Measurements from ENCODE around the gene CTNNA2. TPM values are rescaled to one million over a fixed set of nuclear protein-coding genes. Genes with fewer than 3 reads are reported as not detected.

The CTNNA2 gene
- polyA plus RNA-seq, 2 of the 4 experiments (the other 2 are of a cell fraction), result 0.50 to 0.94 TPM

DNA sequence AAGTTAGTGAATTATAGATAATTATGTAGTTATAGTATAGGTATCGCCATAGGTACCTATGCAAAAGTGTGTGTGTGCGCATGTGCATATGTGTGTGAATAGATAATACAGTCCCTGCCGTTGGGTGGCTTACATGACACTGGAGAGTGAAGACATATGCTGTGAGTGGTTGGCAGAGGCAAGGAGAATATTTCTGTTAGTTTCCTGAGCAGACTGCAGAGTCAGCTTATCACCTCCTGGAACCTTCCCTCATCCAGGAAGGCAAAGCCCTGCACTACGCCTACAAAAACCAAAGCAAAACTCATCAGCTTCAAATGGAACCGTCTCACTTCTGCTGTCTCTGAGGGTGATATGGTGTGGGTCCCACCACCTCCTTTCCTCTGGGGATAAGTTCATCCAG is 609.8 kb downstream of the CTNNA2 start:
- WGBS (ENCODE audit: missing lambda C conversion rate), result 45% methylated on average over 5 of the region's 5 CpGs
- no peak for FAIRE-seq

DNA sequence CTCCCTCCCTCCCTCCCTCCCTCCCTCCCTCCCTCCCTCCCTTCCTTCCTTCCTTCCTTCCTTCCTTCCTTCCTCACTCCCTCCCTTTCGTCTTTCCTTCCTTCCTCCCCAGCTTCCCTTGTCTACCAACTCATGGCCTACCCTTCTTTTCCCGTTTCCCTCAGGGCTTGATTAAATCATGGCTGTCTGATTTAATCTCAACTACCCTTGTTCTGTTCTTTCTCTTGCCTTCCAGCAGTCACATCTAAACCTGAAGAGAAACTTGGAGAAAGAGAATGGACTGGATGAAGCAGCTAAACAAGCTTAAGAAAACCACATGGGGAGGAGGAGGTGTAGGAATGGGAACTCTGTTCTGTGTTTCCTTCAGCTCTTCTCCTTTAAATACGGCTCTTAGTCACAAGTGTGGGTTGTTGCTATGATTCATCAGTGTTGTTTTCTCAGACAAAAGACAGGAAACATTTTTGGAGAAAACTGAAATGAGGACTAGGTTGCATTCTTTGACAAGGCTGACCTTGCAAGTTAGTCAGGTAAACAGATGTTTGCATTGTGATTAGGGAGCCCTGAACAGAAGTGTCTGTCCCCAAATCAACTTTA is 613.8 kb downstream of the CTNNA2 start:
- no peak overlapping the region for H3K4me3 ChIP-seq
- DNase-seq (ENCODE audit: low read depth in 1 of 2, low spot score in 1 of 2), result no peak
- 0 out of 3 replicates have a peak, but pooled peaks cover 6% of the 10 kb centered on the region for H3K9me3 ChIP-seq
- 5% methylated on average over 3 of the region's 3 CpGs for WGBS (ENCODE audit: missing lambda C conversion rate)
- no peak overlapping the region for H3K4me2 ChIP-seq
- no peak for FAIRE-seq
- ChIA-PET POLR2A (no interaction called here), CTCF (interaction anchor here (0.9 kb wide), 1 partner anchor 11 kb away, joined by 3 read pairs; no protein-coding TSS in a partner anchor)
- no peak overlapping the region for H3K27ac ChIP-seq
- ATAC-seq, result no peak
- no peaks in the 10 kb centered on the region for H3K4me1 ChIP-seq
- no peak for TF ChIP-seq POLR2AphosphoS2 (conservative IDR thresholded peaks at IDR 0.05; ENCODE audit: low read length)
- no peak for TF ChIP-seq ZSCAN20 (CRISPR knock-in tag; IDR thresholded peaks at IDR 0.05)
- no peak for TF ChIP-seq TP53 (CRISPR knock-in tag; IDR thresholded peaks at IDR 0.05)
- TF ChIP-seq, protein P1, sequence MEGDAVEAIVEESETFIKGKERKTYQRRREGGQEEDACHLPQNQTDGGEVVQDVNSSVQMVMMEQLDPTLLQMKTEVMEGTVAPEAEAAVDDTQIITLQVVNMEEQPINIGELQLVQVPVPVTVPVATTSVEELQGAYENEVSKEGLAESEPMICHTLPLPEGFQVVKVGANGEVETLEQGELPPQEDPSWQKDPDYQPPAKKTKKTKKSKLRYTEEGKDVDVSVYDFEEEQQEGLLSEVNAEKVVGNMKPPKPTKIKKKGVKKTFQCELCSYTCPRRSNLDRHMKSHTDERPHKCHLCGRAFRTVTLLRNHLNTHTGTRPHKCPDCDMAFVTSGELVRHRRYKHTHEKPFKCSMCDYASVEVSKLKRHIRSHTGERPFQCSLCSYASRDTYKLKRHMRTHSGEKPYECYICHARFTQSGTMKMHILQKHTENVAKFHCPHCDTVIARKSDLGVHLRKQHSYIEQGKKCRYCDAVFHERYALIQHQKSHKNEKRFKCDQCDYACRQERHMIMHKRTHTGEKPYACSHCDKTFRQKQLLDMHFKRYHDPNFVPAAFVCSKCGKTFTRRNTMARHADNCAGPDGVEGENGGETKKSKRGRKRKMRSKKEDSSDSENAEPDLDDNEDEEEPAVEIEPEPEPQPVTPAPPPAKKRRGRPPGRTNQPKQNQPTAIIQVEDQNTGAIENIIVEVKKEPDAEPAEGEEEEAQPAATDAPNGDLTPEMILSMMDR (IDR thresholded peaks at IDR 0.05), result no peak

More for the DNA sequence above, 609.8 kb downstream of the CTNNA2 start:
- TF ChIP-seq, protein P2, sequence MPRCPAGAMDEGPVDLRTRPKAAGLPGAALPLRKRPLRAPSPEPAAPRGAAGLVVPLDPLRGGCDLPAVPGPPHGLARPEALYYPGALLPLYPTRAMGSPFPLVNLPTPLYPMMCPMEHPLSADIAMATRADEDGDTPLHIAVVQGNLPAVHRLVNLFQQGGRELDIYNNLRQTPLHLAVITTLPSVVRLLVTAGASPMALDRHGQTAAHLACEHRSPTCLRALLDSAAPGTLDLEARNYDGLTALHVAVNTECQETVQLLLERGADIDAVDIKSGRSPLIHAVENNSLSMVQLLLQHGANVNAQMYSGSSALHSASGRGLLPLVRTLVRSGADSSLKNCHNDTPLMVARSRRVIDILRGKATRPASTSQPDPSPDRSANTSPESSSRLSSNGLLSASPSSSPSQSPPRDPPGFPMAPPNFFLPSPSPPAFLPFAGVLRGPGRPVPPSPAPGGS (IDR thresholded peaks at IDR 0.05), result no peak
- TF ChIP-seq, protein P3, sequence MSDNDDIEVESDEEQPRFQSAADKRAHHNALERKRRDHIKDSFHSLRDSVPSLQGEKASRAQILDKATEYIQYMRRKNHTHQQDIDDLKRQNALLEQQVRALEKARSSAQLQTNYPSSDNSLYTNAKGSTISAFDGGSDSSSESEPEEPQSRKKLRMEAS (IDR thresholded peaks at IDR 0.05), result no peak
- TF ChIP-seq, protein P4, sequence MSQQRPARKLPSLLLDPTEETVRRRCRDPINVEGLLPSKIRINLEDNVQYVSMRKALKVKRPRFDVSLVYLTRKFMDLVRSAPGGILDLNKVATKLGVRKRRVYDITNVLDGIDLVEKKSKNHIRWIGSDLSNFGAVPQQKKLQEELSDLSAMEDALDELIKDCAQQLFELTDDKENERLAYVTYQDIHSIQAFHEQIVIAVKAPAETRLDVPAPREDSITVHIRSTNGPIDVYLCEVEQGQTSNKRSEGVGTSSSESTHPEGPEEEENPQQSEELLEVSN (IDR thresholded peaks at IDR 0.05; ENCODE audit: borderline replicate concordance, low read depth), result no peak
- TF ChIP-seq MAZ (IDR thresholded peaks at IDR 0.05; ENCODE audit: borderline replicate concordance, low read depth, low read length) (no peak), SREBF2 (IDR thresholded peaks at IDR 0.05) (no peak), FOSL2 (IDR thresholded peaks at IDR 0.05) (no peak), FOSL2 (CRISPR knock-in tag; IDR thresholded peaks at IDR 0.05) (no peak), EP300 (IDR thresholded peaks at IDR 0.05) (no peak), HOXB13 (CRISPR knock-in tag; IDR thresholded peaks at IDR 0.05; ENCODE audit: low read depth) (no peak), ZSCAN20 (CRISPR knock-in tag; IDR thresholded peaks at IDR 0.05) (no peak), CEBPB (IDR thresholded peaks at IDR 0.05) (no peak), JUN (IDR thresholded peaks at IDR 0.05) (no peak), RARB (CRISPR knock-in tag; IDR thresholded peaks at IDR 0.05) (no peak), FOSB (CRISPR knock-in tag; IDR thresholded peaks at IDR 0.05) (no peak), POLR2A (IDR thresholded peaks at IDR 0.05; ENCODE audit: low read length) (no peak), EHF (CRISPR knock-in tag; IDR thresholded peaks at IDR 0.05) (no peak)
- TF ChIP-seq, protein P5, sequence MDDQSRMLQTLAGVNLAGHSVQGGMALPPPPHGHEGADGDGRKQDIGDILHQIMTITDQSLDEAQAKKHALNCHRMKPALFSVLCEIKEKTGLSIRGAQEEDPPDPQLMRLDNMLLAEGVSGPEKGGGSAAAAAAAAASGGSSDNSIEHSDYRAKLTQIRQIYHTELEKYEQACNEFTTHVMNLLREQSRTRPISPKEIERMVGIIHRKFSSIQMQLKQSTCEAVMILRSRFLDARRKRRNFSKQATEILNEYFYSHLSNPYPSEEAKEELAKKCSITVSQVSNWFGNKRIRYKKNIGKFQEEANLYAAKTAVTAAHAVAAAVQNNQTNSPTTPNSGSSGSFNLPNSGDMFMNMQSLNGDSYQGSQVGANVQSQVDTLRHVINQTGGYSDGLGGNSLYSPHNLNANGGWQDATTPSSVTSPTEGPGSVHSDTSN (IDR thresholded peaks at IDR 0.05), result no peak
- 0 out of 3 replicates have a peak, but pooled peaks cover 6% of the 10 kb centered on the region for H3K9me3 ChIP-seq
- H3K27ac ChIP-seq, result no peak overlapping the region
- ATAC-seq (no peak), DNase-seq (ENCODE audit: low read depth in 1 of 2, low spot score in 1 of 2) (no peak)
- H3K4me3 ChIP-seq, result no peak overlapping the region
- ChIA-PET CTCF (no interaction called here), POLR2A (no interaction called here)
- no peak overlapping the region for H3K4me2 ChIP-seq
- no peaks in the 10 kb centered on the region for H3K4me1 ChIP-seq

DNA sequence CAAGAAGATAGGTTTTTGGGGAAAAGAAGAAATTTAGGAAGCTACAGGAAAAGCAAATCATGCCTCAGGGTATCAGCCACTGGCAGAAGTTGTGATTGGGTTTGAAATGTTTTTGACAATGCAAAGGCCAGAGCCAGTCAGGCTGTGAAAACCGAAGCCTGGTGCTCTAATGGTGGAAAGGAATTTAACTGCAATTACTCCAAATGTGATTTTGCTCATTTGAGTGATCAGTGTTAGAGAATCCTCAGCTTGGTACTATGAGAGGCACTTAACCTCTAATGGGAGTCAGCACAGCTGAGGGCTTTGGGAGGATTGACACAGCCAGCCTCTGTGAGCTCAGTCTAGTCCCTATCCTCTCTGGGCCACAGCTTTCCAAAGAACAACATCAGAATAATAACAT is 615.2 kb downstream of the CTNNA2 start:
- 0% methylated on average over 1 of the region's 1 CpG for WGBS (ENCODE audit: missing lambda C conversion rate)
- ChIA-PET POLR2A (no interaction called here), CTCF (no interaction called here)
- ATAC-seq (no peak), FAIRE-seq (no peak), DNase-seq (ENCODE audit: low read depth in 1 of 2, low spot score in 1 of 2) (no peak)
- Histone ChIP-seq H3K9me3 (0 out of 3 replicates have a peak, but pooled peaks cover 6% of the 10 kb centered on the region), H3K4me1 (no peaks in the 10 kb centered on the region), H3K27ac (no peak overlapping the region), H3K4me3 (no peak overlapping the region), H3K4me2 (no peak overlapping the region)
- TF ChIP-seq, protein P2 (IDR thresholded peaks at IDR 0.05), result no peak
- TF ChIP-seq RAD21 (conservative IDR thresholded peaks at IDR 0.05 in 1 of 2, IDR thresholded peaks at IDR 0.05 in 1 of 2), result no peak
- TF ChIP-seq JUN (IDR thresholded peaks at IDR 0.05), result no peak
- TF ChIP-seq, protein P6, sequence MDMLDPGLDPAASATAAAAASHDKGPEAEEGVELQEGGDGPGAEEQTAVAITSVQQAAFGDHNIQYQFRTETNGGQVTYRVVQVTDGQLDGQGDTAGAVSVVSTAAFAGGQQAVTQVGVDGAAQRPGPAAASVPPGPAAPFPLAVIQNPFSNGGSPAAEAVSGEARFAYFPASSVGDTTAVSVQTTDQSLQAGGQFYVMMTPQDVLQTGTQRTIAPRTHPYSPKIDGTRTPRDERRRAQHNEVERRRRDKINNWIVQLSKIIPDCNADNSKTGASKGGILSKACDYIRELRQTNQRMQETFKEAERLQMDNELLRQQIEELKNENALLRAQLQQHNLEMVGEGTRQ (IDR thresholded peaks at IDR 0.05), result no peak
- no peak for TF ChIP-seq MAFK (IDR thresholded peaks at IDR 0.05; ENCODE audit: partially characterized antibody)
- TF ChIP-seq, protein P7, sequence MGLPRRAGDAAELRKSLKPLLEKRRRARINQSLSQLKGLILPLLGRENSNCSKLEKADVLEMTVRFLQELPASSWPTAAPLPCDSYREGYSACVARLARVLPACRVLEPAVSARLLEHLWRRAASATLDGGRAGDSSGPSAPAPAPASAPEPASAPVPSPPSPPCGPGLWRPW (IDR thresholded peaks at IDR 0.05), result no peak
- TF ChIP-seq, protein P4 (IDR thresholded peaks at IDR 0.05; ENCODE audit: borderline replicate concordance, low read depth), result no peak
- no peak for TF ChIP-seq POLR2A (IDR thresholded peaks at IDR 0.05; ENCODE audit: low read length)

Measured in A549 (cell line).